ENCODE measurements around the gene ANKFY1. TPM values are rescaled to one million over a fixed set of nuclear protein-coding genes. Genes with fewer than 3 reads are reported as not detected.
A peak's percentile ranks its signal among the peaks of the same experiment; 100 is the strongest.

ANKFY1 gene
- total RNA-seq, 1 experiment from 2014 or later: 63.2 TPM

DNA sequence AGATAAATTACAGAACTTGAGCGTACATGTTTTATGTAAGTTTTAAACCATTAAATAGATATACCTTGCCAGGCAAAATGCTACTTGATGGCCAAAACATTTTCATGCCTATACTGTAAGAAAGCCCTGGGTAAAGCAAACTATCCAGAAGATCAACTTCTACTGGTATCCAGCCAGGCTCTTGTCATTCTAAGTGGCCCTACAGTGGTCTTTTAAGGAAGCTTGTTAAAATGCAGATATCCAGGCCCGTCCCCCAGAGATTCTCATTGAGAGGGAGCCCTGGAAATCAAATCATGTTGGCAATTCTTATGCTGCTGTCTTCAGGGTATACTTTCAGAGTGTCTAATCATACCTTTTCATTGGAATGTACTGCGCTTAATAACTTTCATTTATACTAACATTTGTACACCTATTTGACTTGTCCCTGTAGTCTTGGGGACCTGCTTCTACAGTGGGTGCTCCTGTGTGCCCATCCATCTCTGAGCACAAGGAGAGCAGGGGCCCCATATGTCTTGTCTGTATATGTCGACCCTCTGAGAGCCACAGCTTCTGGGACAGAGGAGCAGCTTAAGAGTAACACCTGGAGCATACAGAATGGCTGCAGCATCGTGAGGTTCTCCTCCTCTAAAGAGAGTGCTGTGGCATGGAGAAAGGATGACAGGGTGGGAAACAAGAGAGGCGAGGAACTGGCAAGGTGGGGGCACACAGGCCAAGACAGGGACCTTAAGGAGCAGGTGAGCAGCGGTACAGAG lies 43.6 kb upstream of the ANKFY1 start:
- intact Hi-C loops (cut with micrococcal nuclease; ENCODE audit: unreplicated experiment): loop anchor here (10.0 kb wide), 1 partner anchor 93 kb away; no protein-coding TSS in a partner anchor
- peaks cover 8% of the 10 kb centered on the region for H3K36me3 ChIP-seq (ENCODE audit: insufficient read depth, low read length, poor library complexity, severe bottlenecking)
- H3K4me3 ChIP-seq (ENCODE audit: low read depth, low read length, poor library complexity, severe bottlenecking): no peak overlapping the region
- no TSS peak for BruUV-seq (replicated peaks)
- ChIA-PET CTCF (no interaction called here), POLR2A (ENCODE audit: low non-redundant PET) (no interaction called here)
- H3K27me3 ChIP-seq (replicated peaks; ENCODE audit: insufficient read depth, low read depth, low read length, poor library complexity): no peaks in the 10 kb centered on the region
- TF ChIP-seq, protein P1, sequence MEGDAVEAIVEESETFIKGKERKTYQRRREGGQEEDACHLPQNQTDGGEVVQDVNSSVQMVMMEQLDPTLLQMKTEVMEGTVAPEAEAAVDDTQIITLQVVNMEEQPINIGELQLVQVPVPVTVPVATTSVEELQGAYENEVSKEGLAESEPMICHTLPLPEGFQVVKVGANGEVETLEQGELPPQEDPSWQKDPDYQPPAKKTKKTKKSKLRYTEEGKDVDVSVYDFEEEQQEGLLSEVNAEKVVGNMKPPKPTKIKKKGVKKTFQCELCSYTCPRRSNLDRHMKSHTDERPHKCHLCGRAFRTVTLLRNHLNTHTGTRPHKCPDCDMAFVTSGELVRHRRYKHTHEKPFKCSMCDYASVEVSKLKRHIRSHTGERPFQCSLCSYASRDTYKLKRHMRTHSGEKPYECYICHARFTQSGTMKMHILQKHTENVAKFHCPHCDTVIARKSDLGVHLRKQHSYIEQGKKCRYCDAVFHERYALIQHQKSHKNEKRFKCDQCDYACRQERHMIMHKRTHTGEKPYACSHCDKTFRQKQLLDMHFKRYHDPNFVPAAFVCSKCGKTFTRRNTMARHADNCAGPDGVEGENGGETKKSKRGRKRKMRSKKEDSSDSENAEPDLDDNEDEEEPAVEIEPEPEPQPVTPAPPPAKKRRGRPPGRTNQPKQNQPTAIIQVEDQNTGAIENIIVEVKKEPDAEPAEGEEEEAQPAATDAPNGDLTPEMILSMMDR (conservative IDR thresholded peaks at IDR 0.05; ENCODE audit: low read depth, low read length): no peak
- no peak for TF ChIP-seq EZH2 (IDR thresholded peaks at IDR 0.05; ENCODE audit: borderline replicate concordance, low read depth, low read length, poor library complexity, severe bottlenecking)
- DNase-seq (ENCODE audit: low spot score): no peak
- no peaks in the 10 kb centered on the region for H3K9me3 ChIP-seq (ENCODE audit: low read depth, low read length, poor library complexity, severe bottlenecking)
- H3K27ac ChIP-seq (ENCODE audit: low read depth, low read length, poor library complexity, severe bottlenecking): no peak overlapping the region
- H3K4me1 ChIP-seq (ENCODE audit: insufficient read depth, low read length, poor library complexity, severe bottlenecking): peaks cover 23% of the 10 kb centered on the region

DNA sequence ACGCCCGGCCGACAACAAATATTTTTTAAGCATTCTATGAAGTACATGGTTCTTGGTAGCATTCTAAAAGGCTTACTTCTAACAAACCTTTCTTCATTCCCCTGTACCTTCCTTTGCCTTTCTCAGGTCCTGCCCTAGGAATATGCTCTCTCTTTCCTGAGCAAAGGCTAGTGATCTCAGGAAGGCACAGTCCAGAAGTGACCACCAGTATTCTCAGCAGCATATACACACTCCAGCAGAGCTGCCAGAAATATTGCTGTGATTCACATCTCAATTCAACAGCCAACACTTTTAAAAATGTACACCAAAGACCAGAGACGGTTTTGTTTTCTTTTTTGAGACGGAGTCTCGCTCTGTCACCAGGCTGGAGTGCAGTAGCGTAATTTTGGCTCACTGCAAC lies 41.4 kb upstream of the ANKFY1 start:
- CTCF ChIA-PET: interaction anchor here (0.7 kb wide), 3 partner anchors 75 to 203 kb away, joined by 3 to 7 read pairs (median 5); no protein-coding TSS in a partner anchor
- TF ChIP-seq, protein P1 (conservative IDR thresholded peaks at IDR 0.05; ENCODE audit: low read depth, low read length): no peak
- no peak for TF ChIP-seq EZH2 (IDR thresholded peaks at IDR 0.05; ENCODE audit: borderline replicate concordance, low read depth, low read length, poor library complexity, severe bottlenecking)
- Histone ChIP-seq H3K9me3 (ENCODE audit: low read depth, low read length, poor library complexity, severe bottlenecking) (no peaks in the 10 kb centered on the region), H3K36me3 (ENCODE audit: insufficient read depth, low read length, poor library complexity, severe bottlenecking) (peaks cover 15% of the 10 kb centered on the region), H3K4me1 (ENCODE audit: insufficient read depth, low read length, poor library complexity, severe bottlenecking) (peaks cover 12% of the 10 kb centered on the region), H3K27ac (ENCODE audit: low read depth, low read length, poor library complexity, severe bottlenecking) (no peak overlapping the region), H3K4me3 (ENCODE audit: low read depth, low read length, poor library complexity, severe bottlenecking) (no peak overlapping the region), H3K27me3 (replicated peaks; ENCODE audit: insufficient read depth, low read depth, low read length, poor library complexity) (no peaks in the 10 kb centered on the region)
- DNase-seq (ENCODE audit: low spot score): no peak
- intact Hi-C loops (cut with micrococcal nuclease; ENCODE audit: unreplicated experiment): loop anchor here (10.0 kb wide), 1 partner anchor 90 kb away; no protein-coding TSS in a partner anchor
- POLR2A ChIA-PET (ENCODE audit: low non-redundant PET): no interaction called here
- no TSS peak for BruUV-seq (replicated peaks)

DNA sequence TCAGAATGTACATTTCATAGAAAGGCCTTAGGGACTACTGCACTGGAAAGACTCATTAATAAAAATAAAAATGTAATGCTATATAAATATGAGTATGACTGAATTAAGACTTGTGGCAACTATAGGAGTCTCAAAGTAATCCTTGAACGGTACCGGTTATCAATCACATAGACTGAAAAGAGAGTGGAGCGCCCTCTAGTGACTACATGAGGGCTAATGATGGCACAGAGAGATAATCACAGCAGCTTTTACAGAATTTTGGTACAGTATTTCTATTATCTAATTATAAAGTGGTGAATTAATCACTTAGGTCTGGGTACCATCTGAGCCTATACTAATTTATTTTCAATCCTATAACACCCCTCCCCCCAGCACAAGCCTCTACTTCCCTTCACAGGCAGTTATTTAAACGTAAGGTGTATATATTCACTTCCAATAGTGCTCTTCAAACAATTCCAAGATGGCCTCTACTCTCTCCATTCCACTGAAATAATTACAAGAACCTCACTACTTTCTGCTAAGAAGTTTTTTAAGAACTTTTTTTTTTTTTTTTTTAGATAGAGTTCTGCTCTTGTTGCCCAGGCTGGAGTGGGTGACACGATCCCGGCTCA lies 40.7 kb upstream of the ANKFY1 start:
- H3K4me3 ChIP-seq (ENCODE audit: low read depth, low read length, poor library complexity, severe bottlenecking): no peak overlapping the region
- ChIA-PET CTCF (interaction anchor here (0.5 to 1.4 kb wide), 8 partner anchors 8 to 458 kb away, joined by 3 to 7 read pairs (median 4); no protein-coding TSS in a partner anchor), POLR2A (ENCODE audit: low non-redundant PET) (no interaction called here)
- H3K27ac ChIP-seq (ENCODE audit: low read depth, low read length, poor library complexity, severe bottlenecking): no peak overlapping the region
- H3K9me3 ChIP-seq (ENCODE audit: low read depth, low read length, poor library complexity, severe bottlenecking): no peaks in the 10 kb centered on the region
- H3K36me3 ChIP-seq (ENCODE audit: insufficient read depth, low read length, poor library complexity, severe bottlenecking): peaks cover 15% of the 10 kb centered on the region
- intact Hi-C loops (cut with micrococcal nuclease; ENCODE audit: unreplicated experiment): loop anchor here (10.0 kb wide), 1 partner anchor 90 kb away; no protein-coding TSS in a partner anchor
- peak; percentile 68 for DNase-seq (ENCODE audit: low spot score)
- H3K27me3 ChIP-seq (replicated peaks; ENCODE audit: insufficient read depth, low read depth, low read length, poor library complexity): no peaks in the 10 kb centered on the region
- TF ChIP-seq, protein P1 (conservative IDR thresholded peaks at IDR 0.05; ENCODE audit: low read depth, low read length): peak; percentile 84
- no peak for TF ChIP-seq EZH2 (IDR thresholded peaks at IDR 0.05; ENCODE audit: borderline replicate concordance, low read depth, low read length, poor library complexity, severe bottlenecking)
- H3K4me1 ChIP-seq (ENCODE audit: insufficient read depth, low read length, poor library complexity, severe bottlenecking): peaks cover 5% of the 10 kb centered on the region
- no TSS peak for BruUV-seq (replicated peaks)

Data from A673 (cell line).